Measurements from ENCODE around the gene LRMDA. TPM values are rescaled to one million over a fixed set of nuclear protein-coding genes. Genes with fewer than 3 reads are reported as not detected.

The LRMDA gene
- total and polyA plus RNA-seq, 4 donors: 12.1 to 40.8 (median 21.6) TPM

DNA sequence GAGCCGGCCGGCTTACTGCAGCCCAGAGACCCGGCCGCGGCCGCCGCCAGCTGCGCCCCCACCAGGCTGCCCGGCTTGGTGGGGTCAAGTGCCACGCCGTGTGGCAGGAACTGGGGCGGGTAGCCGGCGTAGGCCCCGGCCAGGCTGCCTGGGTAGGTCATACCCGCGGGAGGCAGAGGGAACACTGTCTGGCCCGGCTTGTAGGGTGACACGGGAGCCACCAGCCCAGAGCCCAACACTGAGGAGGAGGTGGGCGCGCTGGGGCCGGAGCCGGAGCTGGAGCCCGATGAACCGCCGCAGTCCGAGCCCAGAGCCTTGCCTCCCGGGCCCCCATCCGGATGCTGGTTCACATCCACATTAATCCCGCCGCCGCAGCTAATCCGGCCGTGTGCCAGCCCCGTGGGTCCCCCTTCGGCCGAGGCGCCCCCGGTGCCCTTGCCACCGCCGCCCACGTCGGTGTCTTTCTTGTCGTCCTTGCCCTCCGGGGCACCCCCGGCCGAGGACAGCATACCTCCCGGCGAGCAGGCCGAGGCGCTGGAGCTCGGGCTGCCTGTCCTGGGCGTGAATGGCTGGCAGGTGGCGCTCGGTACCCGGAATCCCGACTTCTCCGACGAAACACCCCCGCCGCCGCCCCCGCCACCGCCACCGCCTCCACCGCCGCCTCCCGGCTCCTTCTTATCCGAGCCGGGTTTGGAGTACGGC is 31.8 kb upstream of the LRMDA start:
- no peaks in the 10 kb centered on the region for H3K9me3 ChIP-seq (ENCODE audit: control insufficient read depth in 4 of 4, insufficient read depth in 3 of 4, low read length in 3 of 4)
- H3K9ac ChIP-seq (ENCODE audit: insufficient read depth in 1 of 2, low read length in 2 of 2): peak overlapping the region in 1 of 2 donors; percentile 37
- no peaks in the 10 kb centered on the region for H3K27me3 ChIP-seq (ENCODE audit: control insufficient read depth in 3 of 3, insufficient read depth in 3 of 3, low read length in 2 of 3)
- WGBS, 2 donors: 12 to 21% methylated on average over 61 to 71 of the region's 71 CpGs
- ATAC-seq (ENCODE audit: insufficient read depth, low FRiP score): peak; percentile 14
- peaks cover 0 to 42% (median 11%) of the 10 kb centered on the region in 4 donors for H3K36me3 ChIP-seq (ENCODE audit: control insufficient read depth in 4 of 4, insufficient read depth in 4 of 4, low read length in 4 of 4)
- peak overlapping the region; percentile 96 for H3K4me3 ChIP-seq
- H3K27ac ChIP-seq (ENCODE audit: low read depth in 1 of 2, low read length in 1 of 2): peak overlapping the region in 1 of 2 donors; percentile 92
- TF ChIP-seq, protein P1, sequence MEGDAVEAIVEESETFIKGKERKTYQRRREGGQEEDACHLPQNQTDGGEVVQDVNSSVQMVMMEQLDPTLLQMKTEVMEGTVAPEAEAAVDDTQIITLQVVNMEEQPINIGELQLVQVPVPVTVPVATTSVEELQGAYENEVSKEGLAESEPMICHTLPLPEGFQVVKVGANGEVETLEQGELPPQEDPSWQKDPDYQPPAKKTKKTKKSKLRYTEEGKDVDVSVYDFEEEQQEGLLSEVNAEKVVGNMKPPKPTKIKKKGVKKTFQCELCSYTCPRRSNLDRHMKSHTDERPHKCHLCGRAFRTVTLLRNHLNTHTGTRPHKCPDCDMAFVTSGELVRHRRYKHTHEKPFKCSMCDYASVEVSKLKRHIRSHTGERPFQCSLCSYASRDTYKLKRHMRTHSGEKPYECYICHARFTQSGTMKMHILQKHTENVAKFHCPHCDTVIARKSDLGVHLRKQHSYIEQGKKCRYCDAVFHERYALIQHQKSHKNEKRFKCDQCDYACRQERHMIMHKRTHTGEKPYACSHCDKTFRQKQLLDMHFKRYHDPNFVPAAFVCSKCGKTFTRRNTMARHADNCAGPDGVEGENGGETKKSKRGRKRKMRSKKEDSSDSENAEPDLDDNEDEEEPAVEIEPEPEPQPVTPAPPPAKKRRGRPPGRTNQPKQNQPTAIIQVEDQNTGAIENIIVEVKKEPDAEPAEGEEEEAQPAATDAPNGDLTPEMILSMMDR (IDR thresholded peaks at IDR 0.05; ENCODE audit: control extremely low read depth, extremely low read depth): no peak
- H3K4me1 ChIP-seq (ENCODE audit: control insufficient read depth in 5 of 5, insufficient read depth in 5 of 5, low read length in 5 of 5): peaks cover 0 to 22% (median 3%) of the 10 kb centered on the region in 5 donors
- peak; percentile 72 to 81 (median 78) for DNase-seq

GRCh38 chr10:75400163-75400770 is 31.2 kb upstream of the LRMDA start:
- H3K27me3 ChIP-seq (ENCODE audit: control insufficient read depth in 3 of 3, insufficient read depth in 3 of 3, low read length in 2 of 3): no peaks in the 10 kb centered on the region
- peak overlapping the region; percentile 70 to 84 for H3K9ac ChIP-seq (ENCODE audit: insufficient read depth in 1 of 2, low read length in 2 of 2)
- DNase-seq: peak in 2 of 3 donors; percentile 57
- H3K36me3 ChIP-seq (ENCODE audit: control insufficient read depth in 4 of 4, insufficient read depth in 4 of 4, low read length in 4 of 4): peaks cover 0 to 40% (median 11%) of the 10 kb centered on the region in 4 donors
- WGBS, 2 donors: 0 to 1% methylated on average over 39 of the region's 39 CpGs
- peak overlapping the region; percentile 92 to 98 for H3K27ac ChIP-seq (ENCODE audit: low read depth in 1 of 2, low read length in 1 of 2)
- peaks cover 0 to 16% (median 0%) of the 10 kb centered on the region in 5 donors for H3K4me1 ChIP-seq (ENCODE audit: control insufficient read depth in 5 of 5, insufficient read depth in 5 of 5, low read length in 5 of 5)
- TF ChIP-seq, protein P1 (IDR thresholded peaks at IDR 0.05; ENCODE audit: control extremely low read depth, extremely low read depth): no peak
- H3K9me3 ChIP-seq (ENCODE audit: control insufficient read depth in 4 of 4, insufficient read depth in 3 of 4, low read length in 3 of 4): no peaks in the 10 kb centered on the region
- no peak for ATAC-seq (ENCODE audit: insufficient read depth, low FRiP score)
- peak overlapping the region; percentile 96 for H3K4me3 ChIP-seq

DNA sequence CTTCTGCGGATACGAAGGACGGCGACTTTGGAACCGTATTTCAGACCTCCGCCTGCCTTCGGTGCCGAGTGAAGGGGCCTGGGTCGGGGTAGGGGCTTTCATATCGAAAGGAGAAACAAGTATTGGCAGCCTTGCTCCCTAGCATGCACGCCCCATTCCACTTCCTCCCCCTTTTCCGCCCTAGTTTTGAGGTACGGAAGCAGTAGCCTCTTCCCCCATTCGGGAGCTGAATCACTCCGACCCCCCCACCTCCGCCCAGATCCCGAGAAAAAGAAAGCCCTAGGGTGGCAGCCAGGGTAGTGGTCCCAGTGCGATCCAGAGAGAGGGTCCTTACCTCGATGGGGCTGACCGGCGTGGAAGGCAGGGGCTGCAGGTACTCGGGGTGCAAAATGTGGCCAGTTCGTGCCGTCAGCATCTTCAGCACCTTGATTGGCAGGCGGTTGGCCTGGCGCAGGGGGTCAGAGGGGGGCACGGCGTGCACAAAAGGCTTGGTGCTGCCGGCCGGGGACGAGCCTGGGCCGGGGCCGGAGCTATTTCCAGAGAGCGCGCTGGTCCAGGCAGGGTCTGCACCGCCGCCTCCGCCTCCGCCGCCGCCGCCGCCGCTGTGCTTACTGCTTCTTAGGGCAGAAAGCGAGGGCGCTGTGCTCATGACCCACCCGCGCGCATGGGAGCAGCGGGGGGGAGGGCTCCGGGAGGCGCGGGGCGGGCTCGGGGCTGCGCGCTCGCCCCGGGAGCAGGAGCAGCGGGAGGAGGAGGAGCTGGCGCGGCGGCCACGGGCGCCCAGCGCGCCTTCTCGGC is 30.5 kb upstream of the LRMDA start:
- peak overlapping the region; percentile 96 for H3K4me3 ChIP-seq

More for the DNA sequence above, 30.5 kb upstream of the LRMDA start:
- DNase-seq: peak; percentile 37 to 50 (median 40)
- Histone ChIP-seq H3K9me3 (ENCODE audit: control insufficient read depth in 4 of 4, insufficient read depth in 3 of 4, low read length in 3 of 4) (no peaks in the 10 kb centered on the region), H3K4me1 (ENCODE audit: control insufficient read depth in 5 of 5, insufficient read depth in 5 of 5, low read length in 5 of 5) (peaks cover 0 to 18% (median 0%) of the 10 kb centered on the region in 5 donors), H3K27ac (ENCODE audit: low read depth in 1 of 2, low read length in 1 of 2) (peak overlapping the region; percentile 92 to 98), H3K36me3 (ENCODE audit: control insufficient read depth in 4 of 4, insufficient read depth in 4 of 4, low read length in 4 of 4) (peaks cover 0 to 40% (median 11%) of the 10 kb centered on the region in 4 donors), H3K9ac (ENCODE audit: insufficient read depth in 1 of 2, low read length in 2 of 2) (peak overlapping the region; percentile 70 to 84), H3K27me3 (ENCODE audit: control insufficient read depth in 3 of 3, insufficient read depth in 3 of 3, low read length in 2 of 3) (no peaks in the 10 kb centered on the region)
- ATAC-seq (ENCODE audit: insufficient read depth, low FRiP score): peak; percentile 0
- TF ChIP-seq, protein P1 (IDR thresholded peaks at IDR 0.05; ENCODE audit: control extremely low read depth, extremely low read depth): no peak
- 1% methylated on average over 42 to 68 of the region's 68 CpGs for WGBS, 2 donors

Data from lung (tissue), 12 donors.